OCI-LY1 (cell line): Measurements from ENCODE around the gene NFKBIZ.

Experiments
- H2AFZ ChIP-seq: fragments of 200-600 bp; sonication (generic), shearing (Covaris generic); 2 replicates; pipeline ENCODE4 v1.6.0; 2014; ENCODE audit warnings: antibody characterized with exemption, mild to moderate bottlenecking, low read length
- H3F3A ChIP-seq: fragments of 200-600 bp; sonication (generic), shearing (Covaris generic); 2 replicates; pipeline ENCODE4 v1.6.0; 2014; ENCODE audit warnings: mild to moderate bottlenecking, antibody characterized with exemption, low read length, moderate library complexity; ENCODE audit not compliant: insufficient read depth
- H3K27ac ChIP-seq: fragments of 200-600 bp; sonication (generic); 2 replicates; pipeline ENCODE4 v1.5.1; 2014; ENCODE audit warnings: low read length, mixed run types, mild to moderate bottlenecking, low read depth; ENCODE audit not compliant: poor library complexity, severe bottlenecking
- H3K27me3 ChIP-seq: fragments of 200-600 bp; sonication (generic); 2 replicates; pipeline ENCODE4 v1.6.0; 2014; ENCODE audit warnings: antibody characterized with exemption, mild to moderate bottlenecking, low read length, moderate library complexity; ENCODE audit not compliant: insufficient read depth
- H3K36me3 ChIP-seq: fragments of 200-600 bp; sonication (generic); 2 replicates; pipeline ENCODE4 v1.6.1; 2014; ENCODE audit warnings: mild to moderate bottlenecking, antibody characterized with exemption, low read length, moderate library complexity, mixed read lengths; ENCODE audit not compliant: insufficient read depth
- H3K4me1 ChIP-seq: fragments of 200-600 bp; sonication (generic); 2 replicates; pipeline ENCODE4 v1.5.1; 2014; ENCODE audit warnings: mild to moderate bottlenecking, low read length, moderate library complexity; ENCODE audit not compliant: insufficient read depth, severe bottlenecking
- H3K4me2 ChIP-seq: fragments of 200-600 bp; sonication (generic), shearing (Covaris generic); 2 replicates; pipeline ENCODE4 v1.6.1; 2014; ENCODE audit warnings: low read length
- H3K4me3 ChIP-seq: fragments of 200-600 bp; sonication (generic); 2 replicates; pipeline ENCODE4 v1.5.1; 2014; ENCODE audit warnings: low read length, low read depth, mild to moderate bottlenecking, mixed read lengths; ENCODE audit not compliant: poor library complexity, severe bottlenecking
- H3K79me2 ChIP-seq: fragments of 200-600 bp; shearing (Covaris generic); 2 replicates; pipeline ENCODE4 v1.6.1; 2016; ENCODE audit warnings: mixed run types, low read length, mixed read lengths; ENCODE audit not compliant: insufficient read depth
- H3K9ac ChIP-seq: fragments of 200-600 bp; sonication (generic), shearing (Covaris generic); 2 replicates; pipeline ENCODE4 v1.6.1; 2014; ENCODE audit warnings: mild to moderate bottlenecking, low read length, mixed read lengths
- H3K9me2 ChIP-seq: fragments of 200-600 bp; sonication (generic), shearing (Covaris generic); 2 replicates; pipeline ENCODE4 v1.6.1; 2014; ENCODE audit warnings: low read depth, mild to moderate bottlenecking, low read length, mixed read lengths
- H3K9me3 ChIP-seq: fragments of 200-600 bp; shearing (Covaris generic); 2 replicates; pipeline ENCODE4 v1.6.1; 2014; ENCODE audit warnings: low read length, mixed read lengths
- H4K20me1 ChIP-seq: fragments of 200-600 bp; sonication (generic), shearing (Covaris generic); 2 replicates; pipeline ENCODE4 v1.6.0; 2016; ENCODE audit warnings: mild to moderate bottlenecking, low read length; ENCODE audit not compliant: insufficient read depth
- EZH2 ChIP-seq: fragments of 200-600 bp; sonication (generic), shearing (Covaris generic); IDR thresholded peaks from 2 replicates; pipeline ENCODE4 v1.8.0; 2017; ENCODE audit warnings: borderline replicate concordance, mixed run types, mild to moderate bottlenecking, antibody characterized with exemption, low read length, moderate library complexity, mixed read lengths
- TF ChIP-seq, protein P1 (sequence below): fragments of 200-600 bp; sonication (generic), shearing (Covaris generic); IDR thresholded peaks from 2 replicates; pipeline ENCODE4 v1.5.1; 2017; ENCODE audit warnings: mild to moderate bottlenecking, antibody characterized with exemption, low read length, moderate library complexity, mixed read lengths

The NFKBIZ gene

DNA sequence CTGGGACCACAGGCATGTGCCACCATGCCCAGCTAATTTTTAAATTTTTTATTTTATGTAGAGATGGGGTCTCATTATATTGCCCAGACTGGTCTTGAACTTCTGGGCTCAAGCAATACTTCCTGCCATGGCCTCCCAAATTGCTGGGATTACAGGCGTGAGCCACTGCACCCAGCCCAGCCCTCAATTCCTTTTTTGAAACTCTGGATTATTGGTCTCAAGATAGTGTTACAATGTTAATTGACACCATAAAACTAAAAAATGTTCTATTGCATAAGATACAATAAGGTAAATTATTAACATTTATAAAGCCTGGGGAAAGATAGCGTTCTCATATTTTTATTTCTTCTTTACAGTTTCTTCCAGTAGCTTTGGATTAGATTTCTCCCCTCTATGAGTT, 3.9 kb upstream of the NFKBIZ start:
- no peaks in the 10 kb centered on the region for H3K9me2 ChIP-seq
- no peaks in the 10 kb centered on the region for H3F3A ChIP-seq
- H3K9ac ChIP-seq, result no peak overlapping the region
- H4K20me1 ChIP-seq, result no peaks in the 10 kb centered on the region
- H3K4me1 ChIP-seq, result peaks cover 29% of the 10 kb centered on the region
- H3K27me3 ChIP-seq, result no peaks in the 10 kb centered on the region
- peaks cover 6% of the 10 kb centered on the region for H3K79me2 ChIP-seq
- peaks cover 9% of the 10 kb centered on the region; the same call in 1 of the 2 replicates for H3K36me3 ChIP-seq
- no peaks in the 10 kb centered on the region for H3K9me3 ChIP-seq
- H3K27ac ChIP-seq, result no peak overlapping the region
- no peak overlapping the region for H3K4me3 ChIP-seq
- H2AFZ ChIP-seq, result no peak overlapping the region
- TF ChIP-seq, protein P1, sequence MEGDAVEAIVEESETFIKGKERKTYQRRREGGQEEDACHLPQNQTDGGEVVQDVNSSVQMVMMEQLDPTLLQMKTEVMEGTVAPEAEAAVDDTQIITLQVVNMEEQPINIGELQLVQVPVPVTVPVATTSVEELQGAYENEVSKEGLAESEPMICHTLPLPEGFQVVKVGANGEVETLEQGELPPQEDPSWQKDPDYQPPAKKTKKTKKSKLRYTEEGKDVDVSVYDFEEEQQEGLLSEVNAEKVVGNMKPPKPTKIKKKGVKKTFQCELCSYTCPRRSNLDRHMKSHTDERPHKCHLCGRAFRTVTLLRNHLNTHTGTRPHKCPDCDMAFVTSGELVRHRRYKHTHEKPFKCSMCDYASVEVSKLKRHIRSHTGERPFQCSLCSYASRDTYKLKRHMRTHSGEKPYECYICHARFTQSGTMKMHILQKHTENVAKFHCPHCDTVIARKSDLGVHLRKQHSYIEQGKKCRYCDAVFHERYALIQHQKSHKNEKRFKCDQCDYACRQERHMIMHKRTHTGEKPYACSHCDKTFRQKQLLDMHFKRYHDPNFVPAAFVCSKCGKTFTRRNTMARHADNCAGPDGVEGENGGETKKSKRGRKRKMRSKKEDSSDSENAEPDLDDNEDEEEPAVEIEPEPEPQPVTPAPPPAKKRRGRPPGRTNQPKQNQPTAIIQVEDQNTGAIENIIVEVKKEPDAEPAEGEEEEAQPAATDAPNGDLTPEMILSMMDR, result no peak
- no peak for TF ChIP-seq EZH2
- H3K4me2 ChIP-seq, result no peak overlapping the region

DNA sequence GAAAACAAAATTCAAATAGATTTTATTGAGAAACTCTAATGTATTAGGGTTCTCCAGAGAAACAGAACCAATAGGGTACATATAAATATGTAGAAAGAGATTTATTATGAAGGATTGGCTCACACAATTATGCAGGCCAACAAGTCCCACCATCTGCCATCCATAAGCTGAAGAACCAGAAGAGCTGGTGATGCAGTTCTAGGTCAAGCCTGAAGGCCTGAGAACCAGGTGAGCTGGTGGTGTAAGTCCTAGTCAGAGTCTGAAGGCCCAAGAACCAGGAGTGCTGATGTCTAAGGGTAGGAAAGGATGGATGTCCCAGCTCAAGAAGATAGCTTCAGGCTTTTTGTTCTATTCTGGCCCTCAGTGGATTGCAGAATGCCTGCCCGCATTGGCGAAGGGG, 2.6 kb upstream of the NFKBIZ start:
- Histone ChIP-seq H4K20me1 (no peaks in the 10 kb centered on the region), H3K27ac (peak overlapping the region; percentile 56), H3K27me3 (no peaks in the 10 kb centered on the region), H3K79me2 (peaks cover 19% of the 10 kb centered on the region), H2AFZ (no peak overlapping the region), H3K4me2 (no peak overlapping the region; the same call in 1 of the 2 replicates), H3K9me3 (no peaks in the 10 kb centered on the region), H3F3A (no peaks in the 10 kb centered on the region), H3K9ac (no peak overlapping the region), H3K36me3 (peaks cover 14% of the 10 kb centered on the region; the same call in 1 of the 2 replicates), H3K9me2 (no peaks in the 10 kb centered on the region), H3K4me1 (peaks cover 36% of the 10 kb centered on the region), H3K4me3 (no peak overlapping the region)
- TF ChIP-seq, protein P1, result no peak
- TF ChIP-seq EZH2, result no peak

DNA sequence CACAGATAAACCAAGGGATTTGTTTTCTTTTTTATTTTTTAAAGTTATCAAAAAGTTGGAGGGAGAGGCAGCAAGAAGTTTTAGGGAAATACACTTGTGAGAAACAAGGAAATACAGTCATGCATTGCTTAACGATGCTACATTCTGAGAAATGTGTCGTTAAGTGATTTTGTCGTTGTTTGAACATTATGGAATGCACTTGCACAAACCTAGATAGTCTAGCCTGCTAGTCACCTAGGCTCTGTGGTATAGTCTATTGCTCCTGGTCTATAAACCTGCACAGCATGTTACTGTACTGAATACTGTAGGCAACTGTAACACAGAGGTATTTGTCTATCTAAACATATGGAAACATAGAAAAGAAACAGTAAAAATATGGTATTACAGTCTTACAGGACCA, 2.0 kb upstream of the NFKBIZ start:
- H3K4me1 ChIP-seq, result peaks cover 42% of the 10 kb centered on the region
- no peak overlapping the region; the same call in 1 of the 2 replicates for H3K4me2 ChIP-seq
- no peaks in the 10 kb centered on the region for H3K27me3 ChIP-seq
- H3K4me3 ChIP-seq, result no peak overlapping the region
- H3K27ac ChIP-seq, result peak overlapping the region; percentile 56
- H3K36me3 ChIP-seq, result peaks cover 16% of the 10 kb centered on the region; the same call in 1 of the 2 replicates
- no peak overlapping the region for H3K9ac ChIP-seq
- H3K9me3 ChIP-seq, result no peaks in the 10 kb centered on the region
- no peak overlapping the region for H2AFZ ChIP-seq
- no peaks in the 10 kb centered on the region for H3F3A ChIP-seq
- no peak for TF ChIP-seq EZH2
- TF ChIP-seq, protein P1, result no peak
- H3K9me2 ChIP-seq, result no peaks in the 10 kb centered on the region
- no peaks in the 10 kb centered on the region for H4K20me1 ChIP-seq
- peaks cover 19% of the 10 kb centered on the region for H3K79me2 ChIP-seq
